NCI-H1694 (cell line): ENCODE measurements around the gene EPAS1.
"Not testable (repeated sequence)": the region's sequence is repeated elsewhere in the genome, so short reads cannot be mapped to it uniquely, and the experiment has no call there.

ENCODE experiments used
- DNase-seq: peaks from one replicate; lab custom pipeline; 2025; lab: John Stamatoyannopoulos, UW

The EPAS1 gene

DNA sequence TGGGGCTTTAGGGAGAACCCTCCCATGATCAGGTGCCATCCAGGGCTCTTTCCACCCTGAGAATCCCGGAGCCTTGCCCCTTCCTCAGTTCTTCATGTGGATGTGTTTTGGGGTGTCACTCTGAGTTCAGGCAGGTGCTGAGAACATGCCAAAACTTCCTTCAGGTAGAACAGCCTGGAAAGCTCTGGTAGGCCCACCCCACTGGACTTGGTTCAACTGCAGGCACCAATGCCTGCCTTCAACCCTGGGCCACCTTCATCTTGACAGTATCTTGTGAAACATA lies 85.8 kb downstream of the EPAS1 start:
- no peak for DNase-seq

DNA sequence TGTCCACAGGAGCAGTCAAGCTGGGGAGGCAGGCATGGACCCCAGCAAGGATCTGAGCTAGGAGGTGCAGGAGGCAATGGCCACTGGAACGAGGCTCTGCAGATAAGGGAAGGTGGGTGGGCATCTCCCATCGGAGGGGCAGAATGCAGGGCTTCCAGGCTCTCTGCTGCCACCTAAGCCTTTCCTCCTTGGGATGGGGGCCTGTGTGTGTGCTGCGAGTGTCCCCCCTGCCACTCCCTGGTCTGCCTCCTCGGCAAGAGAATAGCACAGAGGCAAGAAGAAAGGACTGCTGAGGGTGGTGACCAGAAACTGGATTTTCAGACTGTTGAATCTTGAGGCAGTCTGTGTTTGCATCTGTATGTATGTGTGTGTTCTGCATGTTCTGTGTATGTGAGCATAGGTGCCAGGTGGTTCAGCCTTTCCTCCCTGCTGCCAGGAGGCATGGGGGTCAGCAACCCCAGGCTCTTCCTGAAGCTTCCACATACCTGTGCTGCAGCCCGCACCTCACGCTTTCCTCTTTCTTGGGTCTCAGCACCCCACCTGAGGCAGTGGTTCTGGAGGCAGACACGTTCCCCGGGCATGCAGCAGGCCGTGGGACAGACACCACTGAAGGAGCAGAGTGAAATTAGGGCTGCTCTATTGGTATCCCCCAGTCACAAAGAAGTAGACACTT lies 86.7 kb downstream of the EPAS1 start:
- DNase-seq, result no peak

GRCh38 chr2:46384457-46384815 lies 87.2 kb downstream of the EPAS1 start:
- DNase-seq, result no peak

GRCh38 chr2:46385786-46386577 lies 88.8 kb downstream of the EPAS1 start:
- DNase-seq, result no peak

DNA sequence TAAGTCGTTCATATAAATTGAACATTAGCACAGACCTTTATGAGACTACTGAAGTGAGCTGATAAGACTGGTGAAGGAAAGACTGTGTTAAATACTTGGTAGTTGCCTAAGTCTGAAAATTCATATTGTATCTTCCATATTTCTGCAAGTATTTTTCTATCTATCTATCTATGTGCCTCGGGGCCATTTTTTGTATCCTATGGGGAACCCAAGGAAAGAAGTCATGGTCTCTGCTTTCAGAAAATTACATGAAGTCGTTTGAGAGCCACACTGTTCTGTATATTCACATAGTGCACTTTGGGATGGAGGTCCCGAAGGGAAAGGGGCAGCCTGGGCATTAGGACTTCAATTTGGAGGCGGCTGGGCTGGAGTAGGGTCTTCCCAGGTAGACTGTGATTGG lies 89.6 kb downstream of the EPAS1 start:
- no peak for DNase-seq

DNA sequence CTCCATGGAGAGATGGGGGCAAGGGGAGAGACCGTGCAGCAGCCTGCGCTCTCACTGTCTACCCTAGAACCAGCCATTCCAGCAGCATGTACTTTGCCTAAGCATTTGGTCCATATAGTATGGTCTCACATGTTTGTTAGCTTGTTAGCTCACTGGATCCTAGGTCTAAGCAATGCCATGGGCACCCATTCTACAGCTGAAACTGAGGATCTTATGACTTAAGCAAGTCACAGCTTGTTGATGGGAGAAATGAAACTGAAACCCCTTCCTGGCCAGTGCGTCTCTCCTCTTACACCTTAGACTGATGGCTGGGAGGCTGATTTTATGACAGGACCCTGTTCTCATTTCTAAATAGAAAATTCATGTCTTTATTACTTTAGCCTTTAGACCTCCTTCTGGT lies 90.1 kb downstream of the EPAS1 start:
- DNase-seq, result no peak

- no peak for DNase-seq
These were observed 90.8 kb downstream of the EPAS1 start for GRCh38 chr2:46387886-46388515.

- no peak for DNase-seq
These were observed 91.7 kb downstream of the EPAS1 start for GRCh38 chr2:46388881-46389280.

DNA sequence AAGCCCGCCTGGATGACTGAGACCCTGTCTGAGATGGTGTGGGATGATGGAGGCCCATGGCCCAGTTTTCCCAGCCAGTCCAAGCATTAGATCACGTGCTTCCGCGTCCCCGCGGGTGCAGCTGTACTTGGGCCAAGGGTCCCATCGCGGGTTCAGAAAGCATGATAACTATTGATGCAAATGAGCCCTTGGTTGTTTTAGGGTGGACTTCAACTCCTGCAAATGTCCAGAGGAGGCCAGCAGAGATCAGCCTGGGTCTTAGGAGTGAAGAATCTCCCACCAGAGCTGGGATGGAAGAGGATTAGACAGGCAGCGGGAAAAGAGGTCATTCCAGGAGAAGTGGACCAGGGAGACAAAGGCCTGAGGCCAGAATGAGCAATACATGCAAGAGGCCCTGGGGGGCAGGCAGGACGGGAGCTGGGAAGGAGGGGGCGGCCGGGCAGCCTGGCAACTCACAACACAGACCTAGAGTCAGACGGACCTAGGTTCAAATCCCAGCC lies 92.3 kb downstream of the EPAS1 start:
- no peak for DNase-seq

DNA sequence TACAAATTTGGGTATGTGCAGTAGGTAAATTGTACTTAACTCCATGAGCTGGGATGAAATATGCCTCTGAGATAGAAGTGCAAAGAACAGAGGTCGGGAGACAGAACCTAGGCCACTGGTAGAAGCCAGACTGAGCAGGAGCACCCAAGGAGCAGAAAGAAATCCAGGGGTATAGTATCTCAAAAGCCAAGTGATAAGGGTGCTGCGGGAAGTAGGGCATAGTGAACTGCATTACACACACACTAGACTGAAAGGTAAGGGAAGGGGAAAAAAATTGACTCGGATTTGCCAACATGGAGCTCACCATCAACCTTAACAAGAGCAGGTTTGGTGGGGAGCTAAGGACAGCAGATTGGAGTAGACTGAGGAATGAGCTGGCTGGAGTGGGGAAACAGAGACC lies 92.8 kb downstream of the EPAS1 start:
- no peak for DNase-seq

DNA sequence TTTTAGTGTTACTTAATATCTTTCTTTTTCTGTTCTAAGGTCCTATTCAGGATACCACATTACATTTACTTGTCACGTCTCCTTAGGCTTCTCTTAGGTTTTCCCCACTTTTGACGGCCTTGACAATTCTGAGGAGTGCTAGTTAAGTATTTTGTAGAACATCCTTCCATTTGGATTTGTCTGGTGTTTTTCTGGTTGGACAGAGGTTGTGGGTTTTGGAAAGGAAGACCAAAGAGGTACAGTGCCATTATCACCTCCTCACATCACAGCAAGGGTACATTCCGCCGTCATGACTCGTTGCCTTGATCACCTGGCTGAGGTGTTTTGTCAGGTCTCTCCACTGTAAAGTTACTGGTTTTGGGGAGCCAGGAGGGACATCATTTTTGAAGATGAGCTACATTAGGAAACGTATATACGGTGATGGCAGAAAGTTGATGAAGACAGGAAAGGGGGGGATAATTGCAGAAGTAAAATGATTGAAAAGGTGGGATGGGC lies 93.7 kb downstream of the EPAS1 start:
- no peak for DNase-seq

- DNase-seq, result no peak
These were observed 95.5 kb downstream of the EPAS1 start for GRCh38 chr2:46392561-46393346.

GRCh38 chr2:46393347-46393820 lies 96.2 kb downstream of the EPAS1 start:
- DNase-seq, result no peak

GRCh38 chr2:46393865-46394264 lies 96.7 kb downstream of the EPAS1 start:
- DNase-seq, result no peak

DNA sequence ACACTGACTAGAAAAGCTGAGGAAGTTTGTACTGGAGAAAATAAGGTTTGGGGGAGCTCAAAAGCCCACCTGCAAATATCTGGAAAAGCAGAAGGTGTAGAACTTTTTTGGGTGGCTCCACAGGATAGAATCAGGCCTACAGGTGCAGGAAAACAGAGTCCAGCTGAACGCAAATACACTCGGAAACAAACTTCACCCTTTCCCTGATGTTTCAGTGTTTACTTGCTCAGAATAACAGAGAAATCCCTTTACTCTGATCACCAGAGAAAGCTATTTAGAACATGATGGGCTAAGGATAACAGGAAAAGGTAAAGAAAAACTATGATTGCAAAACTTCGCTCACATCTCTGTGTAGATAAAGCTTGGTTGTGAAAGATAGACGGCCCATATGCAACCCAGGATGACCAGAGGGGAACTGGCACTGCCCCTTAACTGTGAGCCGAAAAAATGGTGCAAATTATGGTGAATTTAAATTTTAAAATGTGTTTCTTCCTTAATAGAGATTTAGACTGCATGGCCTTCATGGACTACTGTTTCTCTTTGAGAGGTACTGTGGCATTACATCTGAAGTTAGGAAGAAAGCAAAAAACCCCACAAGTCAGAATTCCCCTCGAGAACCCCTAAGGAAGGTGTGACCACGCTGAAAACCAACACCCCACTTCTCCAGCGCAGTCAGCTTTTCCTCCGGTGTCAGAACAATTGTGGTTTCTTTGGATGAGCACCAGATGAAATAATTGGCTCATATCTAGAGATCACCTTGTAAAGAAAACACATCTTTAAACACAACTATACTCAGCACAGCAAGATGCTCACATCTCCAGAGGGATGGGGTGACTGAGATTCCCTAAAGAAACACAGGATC lies 97.7 kb downstream of the EPAS1 start:
- no peak for DNase-seq

- DNase-seq, result not testable (repeated sequence)
These were observed 98.5 kb downstream of the EPAS1 start for GRCh38 chr2:46395730-46396129.

DNA sequence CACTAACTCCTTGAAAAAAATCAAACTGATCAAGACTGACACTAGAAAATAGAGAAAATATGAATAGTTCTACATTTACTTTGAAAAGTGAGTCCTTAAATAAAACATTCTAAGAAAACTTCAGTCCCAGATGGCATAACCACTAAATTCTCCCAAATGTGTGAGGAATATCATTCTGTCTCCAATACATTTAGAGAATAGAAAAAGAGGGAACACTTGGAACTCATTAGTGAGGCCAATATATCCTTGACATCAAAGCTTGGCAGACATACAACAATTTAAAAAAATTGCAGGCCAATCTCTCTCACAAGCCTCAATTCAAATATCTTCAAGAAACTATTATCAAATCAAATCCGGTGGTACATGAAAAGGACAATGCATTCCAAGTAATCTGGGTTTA lies 102.8 kb downstream of the EPAS1 start:
- DNase-seq, result no peak

DNA sequence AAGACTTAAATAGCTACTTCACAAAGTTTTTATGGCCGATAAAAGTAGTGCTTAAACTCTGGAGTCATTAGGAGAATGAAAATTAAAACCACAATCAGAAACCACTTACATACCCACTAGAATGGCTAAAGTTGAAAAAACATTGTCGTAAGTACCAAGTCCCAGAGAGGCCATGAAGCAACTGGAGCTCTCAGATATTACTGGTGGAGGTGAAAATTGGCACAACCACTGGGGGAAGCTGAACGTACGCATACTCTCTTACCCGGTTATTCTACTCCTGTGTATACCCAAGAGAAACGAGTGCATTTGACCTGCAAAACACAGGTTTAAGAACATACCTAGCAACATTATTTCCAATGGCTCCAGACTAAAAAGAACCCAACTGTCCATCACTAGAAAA lies 105.7 kb downstream of the EPAS1 start:
- DNase-seq, result no peak

- no peak for DNase-seq
These were observed 107.1 kb downstream of the EPAS1 start for GRCh38 chr2:46404181-46404759.

- no peak for DNase-seq
These were observed 110.7 kb downstream of the EPAS1 start for GRCh38 chr2:46407852-46408455.
